NB4 (cell line): ENCODE results near the gene FGF18.

ENCODE experiments used
- CTCF ChIP-seq: IDR thresholded peaks from one replicate; pipeline ENCODE4 v1.5.1; 2012; ENCODE audit warnings: low read depth, low read length
- POLR2A ChIP-seq: IDR thresholded peaks from 2 replicates; pipeline ENCODE4 v1.6.1; 2011; ENCODE audit warnings: mild to moderate bottlenecking; ENCODE audit not compliant: insufficient read length; ENCODE audit errors: extremely low read depth

- TF ChIP-seq CTCF (no peak), POLR2A (no peak)
Measured at GRCh38 chr5:171451421-171451820, 32.0 kb downstream of the FGF18 start.
